HG03439 (cell line): ENCODE results near the gene GHITM.
"Not testable (repeated sequence)": the region's sequence is repeated elsewhere in the genome, so short reads cannot be mapped to it uniquely, and the experiment has no call there.

ENCODE experiments used
- ATAC-seq: cut with Tn5 transposase; IDR thresholded peaks from one replicate; pipeline ENCODE4 v1.9.1; 2021; ENCODE audit warnings: mild to moderate bottlenecking, moderate library complexity; ENCODE audit not compliant: unreplicated experiment

The GHITM gene

GRCh38 chr10:84140036-84140379, 699 bp downstream of the GHITM start:
- ATAC-seq, result peak; percentile 5

- no peak for ATAC-seq
Measured at GRCh38 chr10:84147347-84147746, 8.0 kb downstream of the GHITM start.

GRCh38 chr10:84148006-84148597, 8.8 kb downstream of the GHITM start:
- peak; percentile 49 for ATAC-seq

- ATAC-seq, result no peak
Measured at GRCh38 chr10:84149854-84150253, 10.5 kb downstream of the GHITM start.

- no peak for ATAC-seq
Measured at GRCh38 chr10:84152769-84153168, 13.5 kb downstream of the GHITM start.

- ATAC-seq, result no peak
Measured at GRCh38 chr10:84155521-84155920, 16.2 kb downstream of the GHITM start.

- ATAC-seq, result no peak
Measured at GRCh38 chr10:84156009-84156408, 16.7 kb downstream of the GHITM start.

GRCh38 chr10:84156768-84157167, 17.5 kb downstream of the GHITM start:
- ATAC-seq, result no peak

- no peak for ATAC-seq
Measured at GRCh38 chr10:84158061-84158460, 18.8 kb downstream of the GHITM start.

GRCh38 chr10:84158550-84158949, 19.2 kb downstream of the GHITM start:
- ATAC-seq, result no peak

- no peak for ATAC-seq
Measured at GRCh38 chr10:84159076-84159685, 19.9 kb downstream of the GHITM start.

GRCh38 chr10:84160663-84161362, 21.5 kb downstream of the GHITM start:
- ATAC-seq, result no peak

- ATAC-seq, result no peak
Measured at GRCh38 chr10:84163996-84164395, 24.7 kb downstream of the GHITM start.

GRCh38 chr10:84164442-84164841, 25.1 kb downstream of the GHITM start:
- ATAC-seq, result no peak

GRCh38 chr10:84166620-84167288, 27.4 kb downstream of the GHITM start:
- ATAC-seq, result peak; percentile 49

- ATAC-seq, result not testable (repeated sequence)
Measured at GRCh38 chr10:84167289-84167653, 28.0 kb downstream of the GHITM start.

- not testable (repeated sequence) for ATAC-seq
Measured at GRCh38 chr10:84168382-84168781, 29.1 kb downstream of the GHITM start.

- not testable (repeated sequence) for ATAC-seq
Measured at GRCh38 chr10:84171237-84171636, 31.9 kb downstream of the GHITM start.

GRCh38 chr10:84171700-84172466, 32.6 kb downstream of the GHITM start:
- peak; percentile 18 for ATAC-seq

GRCh38 chr10:84172467-84173356, 33.4 kb downstream of the GHITM start:
- peak; percentile 53 for ATAC-seq
